Gastrocnemius medialis (tissue), 4 donors: Measurements from ENCODE around the gene SMIM12.

Source experiments
- CTCF ChIP-seq, 5 experiments: fragments of 450-650 bp in 3 of 5; fragments of 200-600 bp in 2 of 5; sonication (generic) in 2 of 5; IDR thresholded peaks in 4 of 5; conservative IDR thresholded peaks in 1 of 5; 1 replicate in 4 of 5; 2 replicates in 1 of 5; pipeline ENCODE4 v1.5.1; 2016 to 2019; ENCODE audit warnings: antibody characterized with exemption in 5 of 5, mild to moderate bottlenecking in 3 of 5, moderate library complexity in 3 of 5
- POLR2A ChIP-seq, 2 donors: fragments of 450-650 bp; IDR thresholded peaks; one replicate each; pipeline ENCODE4 v1.6.1; 2017; ENCODE audit warnings: antibody characterized with exemption in 2 of 2, mild to moderate bottlenecking in 2 of 2, moderate library complexity in 2 of 2

DNA sequence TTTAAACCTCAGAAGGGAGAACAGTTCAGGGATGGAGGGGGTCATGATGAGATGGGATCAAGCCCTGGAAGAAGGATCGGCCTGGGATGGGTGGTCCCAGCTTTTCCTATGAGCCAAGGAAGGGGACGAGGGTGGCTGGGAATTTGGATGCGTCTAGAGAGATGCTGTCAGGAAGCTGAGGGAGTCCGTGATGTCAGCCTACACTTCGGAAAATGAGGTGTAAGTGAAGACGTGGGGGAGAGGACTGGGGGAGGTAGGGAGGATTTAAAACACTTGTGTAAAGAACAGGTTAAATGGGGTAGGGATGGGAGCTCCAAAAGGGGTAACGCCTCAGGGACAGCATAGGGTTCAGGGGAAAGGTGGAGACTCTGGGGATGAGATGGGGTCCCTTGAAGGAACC is 42.4 kb upstream of the SMIM12 start:
- TF ChIP-seq POLR2A (IDR thresholded peaks at IDR 0.05) (no peak), CTCF (IDR thresholded peaks at IDR 0.05 in 4 of 5, conservative IDR thresholded peaks at IDR 0.05 in 1 of 5) (no peak)
